IPS-11a (cell line): ENCODE measurements around the gene RIOK2.
"Not testable (repeated sequence)": the region's sequence is repeated elsewhere in the genome, so short reads cannot be mapped to it uniquely, and the experiment has no call there.

Source experiments
- H3K4me3 ChIP-seq: one replicate; pipeline ENCODE4 v1.5.1; 2013; ENCODE audit warnings: low read depth, low read length, control low read depth

RIOK2 gene

DNA sequence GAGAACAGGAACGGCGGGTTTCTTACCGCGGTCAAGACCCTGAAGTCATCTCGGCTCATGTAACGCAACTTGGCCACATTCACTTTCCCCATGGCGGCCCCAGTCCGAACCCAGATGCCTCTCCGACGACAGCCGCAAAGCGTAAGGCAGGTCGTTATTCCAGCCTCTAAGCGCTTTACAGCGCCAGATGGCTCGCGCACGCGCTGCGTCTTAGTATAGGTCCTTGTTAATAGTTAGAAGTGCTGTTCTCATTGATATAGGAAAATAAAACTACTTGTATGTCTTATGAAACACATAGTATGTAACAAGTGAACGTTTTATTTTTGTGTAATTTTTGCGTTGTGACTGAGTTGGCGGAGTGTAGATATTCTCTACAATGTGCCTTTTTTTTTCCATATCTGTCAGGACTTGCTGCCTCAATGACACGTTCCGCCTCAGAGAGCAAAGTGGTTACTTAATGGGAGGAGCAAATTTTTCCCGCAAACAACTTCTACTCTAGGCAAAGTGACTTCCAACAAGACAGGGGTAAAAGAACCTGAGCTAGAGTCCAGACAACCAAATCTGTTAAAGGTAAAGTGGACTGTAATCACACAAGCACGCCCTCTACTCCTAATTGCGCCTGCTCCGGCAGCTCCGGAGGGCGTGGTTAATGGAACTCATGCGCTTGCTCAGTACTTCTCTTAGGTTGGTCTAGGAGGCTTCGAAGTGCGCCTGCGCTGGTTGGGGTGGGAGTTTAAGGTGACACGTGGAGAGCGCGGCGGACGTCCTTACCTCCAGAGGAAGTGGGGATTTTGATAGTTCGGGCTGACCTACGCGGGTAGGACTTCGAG is at the start of gene RIOK2:
Gene RIOK2 (minus strand): TSS at position 148 of the 830 bp plus-strand sequence. CDS start 56 bp downstream, at position 92.
- H3K4me3 ChIP-seq: peak within 1 kb of the TSS; percentile 96

DNA sequence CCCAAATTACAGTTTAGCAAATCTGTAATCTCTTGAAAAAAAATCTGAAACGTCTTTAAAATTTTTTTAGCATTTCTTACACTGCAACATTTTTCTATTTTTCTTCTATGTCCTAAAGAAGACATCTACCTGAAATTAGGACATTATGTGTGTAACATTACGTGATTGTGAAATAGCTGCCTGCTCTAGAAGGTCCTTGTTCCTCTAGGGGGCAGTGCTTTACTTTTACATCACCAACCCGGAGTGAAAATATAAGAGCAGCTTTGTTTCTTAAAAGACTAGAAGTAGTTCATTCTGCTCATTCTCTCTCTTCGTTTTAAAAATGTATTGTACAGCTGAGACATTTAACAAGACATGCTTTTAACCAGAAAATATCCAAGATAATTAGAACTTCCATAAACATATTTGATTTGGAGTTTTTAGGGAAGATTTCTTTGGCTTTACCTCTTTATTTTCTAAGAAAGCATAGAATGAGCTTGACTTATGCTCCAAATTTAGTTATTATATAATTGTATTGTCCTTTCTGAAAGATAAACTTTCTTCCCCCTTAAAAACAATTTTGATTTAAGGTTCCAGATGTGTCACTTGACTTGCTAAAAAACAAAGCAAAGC is 48.1 kb upstream of the RIOK2 start:
- H3K4me3 ChIP-seq: no peak overlapping the region

DNA sequence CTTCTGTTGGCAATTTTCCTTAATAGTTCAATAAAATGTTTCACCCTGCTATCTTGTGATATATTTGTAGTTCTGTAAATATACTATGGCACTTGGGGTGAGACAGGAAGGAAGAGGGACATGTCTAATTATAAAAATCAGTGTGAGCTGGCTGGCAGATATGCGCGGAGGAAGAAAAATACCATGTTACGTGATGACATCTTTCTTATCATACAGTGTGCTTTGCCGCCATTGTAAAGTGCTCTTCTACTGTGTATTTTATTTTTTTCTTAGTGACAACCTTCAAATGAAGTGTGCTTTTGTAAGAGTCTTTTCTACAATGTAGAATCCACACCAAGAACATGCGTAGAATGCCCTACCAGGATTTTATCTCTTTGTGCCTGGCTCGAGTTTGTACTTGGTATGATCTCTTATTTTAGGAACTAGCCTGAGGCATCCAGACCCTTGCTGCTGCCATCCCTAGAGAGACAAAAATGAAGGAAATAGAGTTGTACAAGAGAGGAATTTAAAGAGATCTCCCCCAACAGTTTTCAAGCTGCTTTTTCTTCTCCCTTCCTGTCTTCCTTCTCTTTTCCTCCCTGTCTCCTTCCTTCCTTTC is 46.7 kb upstream of the RIOK2 start:
- no peak overlapping the region for H3K4me3 ChIP-seq

DNA sequence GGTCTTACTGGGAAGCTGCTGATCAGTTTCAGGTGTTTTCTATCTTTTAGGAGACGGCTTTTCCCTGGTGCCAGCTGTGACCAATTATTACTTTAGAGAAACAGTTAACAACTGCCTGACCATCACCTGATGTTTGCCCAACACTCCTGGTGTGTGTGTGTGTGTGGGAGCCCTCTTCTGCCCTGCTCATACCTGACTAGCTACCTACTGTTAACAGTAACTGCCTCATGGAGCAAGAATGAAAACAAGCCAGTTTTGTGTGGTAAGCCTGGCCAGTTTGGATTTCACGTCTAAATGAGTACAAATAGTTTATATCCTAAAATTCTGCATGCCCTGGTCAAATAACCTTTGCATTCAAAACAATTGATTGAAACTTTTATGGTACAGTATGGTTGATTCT is 46.1 kb upstream of the RIOK2 start:
- H3K4me3 ChIP-seq: no peak overlapping the region

DNA sequence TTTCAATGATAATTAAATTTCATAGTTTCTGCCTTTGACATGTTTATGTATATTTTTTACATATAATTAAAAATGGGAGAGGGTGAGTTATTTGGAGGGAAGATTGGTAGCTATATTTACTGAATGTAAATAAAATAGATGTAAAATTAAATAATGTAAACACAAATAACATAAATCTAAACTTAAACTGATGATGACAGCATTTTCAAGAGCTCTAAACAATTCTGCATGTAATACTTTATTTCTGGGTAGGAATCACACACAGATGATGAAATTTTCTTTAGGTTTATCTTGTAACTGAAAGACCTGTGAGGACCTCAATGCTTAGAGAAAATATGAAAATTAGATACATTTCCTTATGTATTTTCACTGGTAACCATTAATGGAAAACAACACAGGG is 42.2 kb upstream of the RIOK2 start:
- no peak overlapping the region for H3K4me3 ChIP-seq

DNA sequence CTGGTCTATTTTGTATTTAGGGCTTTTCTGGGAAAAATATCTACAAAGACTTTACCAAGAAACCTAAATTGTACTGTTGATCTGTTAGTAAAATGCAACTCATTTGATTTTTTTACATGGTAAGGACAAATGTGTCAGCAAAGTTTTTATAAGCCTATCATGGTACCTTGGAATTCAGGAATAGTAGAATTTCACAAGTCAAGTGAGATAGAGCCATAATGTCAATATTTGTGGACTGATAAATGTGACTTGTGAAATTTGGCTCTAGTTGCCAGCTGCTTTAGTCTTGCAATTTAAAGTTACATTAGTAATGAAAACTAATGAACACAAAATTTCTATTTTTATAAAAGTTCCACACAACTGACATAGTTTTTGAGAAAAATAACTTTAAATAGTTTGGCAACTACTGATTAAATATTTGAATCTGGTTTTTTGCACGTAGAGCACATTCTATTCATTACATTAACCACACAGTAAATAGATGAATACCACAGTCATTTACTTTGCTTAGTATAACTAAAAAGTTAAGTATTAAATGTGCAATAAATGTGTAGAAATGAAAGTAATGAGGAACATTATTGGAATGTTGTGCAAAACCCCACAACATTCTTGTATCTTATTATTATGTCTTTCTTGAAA is 41.2 kb upstream of the RIOK2 start:
- no peak overlapping the region for H3K4me3 ChIP-seq

DNA sequence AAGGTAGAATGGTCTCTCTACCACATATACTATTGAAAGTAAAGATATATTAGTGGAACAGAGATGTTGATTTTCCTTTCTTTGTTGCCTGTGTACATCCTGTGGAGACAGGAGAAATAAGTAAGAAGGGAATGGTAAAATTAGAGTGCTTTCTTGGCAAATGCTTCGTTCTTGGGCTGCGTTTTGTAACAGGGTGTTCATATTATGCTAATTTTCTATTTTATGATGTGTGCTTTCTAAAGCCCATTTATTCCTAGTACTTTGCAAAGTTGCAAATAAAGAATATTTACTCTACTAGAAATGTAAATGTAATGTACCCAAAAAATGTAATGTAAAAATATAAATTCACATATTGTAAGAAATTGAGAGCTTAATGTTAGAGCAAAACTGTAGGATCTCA is 40.5 kb upstream of the RIOK2 start:
- no peak overlapping the region for H3K4me3 ChIP-seq

DNA sequence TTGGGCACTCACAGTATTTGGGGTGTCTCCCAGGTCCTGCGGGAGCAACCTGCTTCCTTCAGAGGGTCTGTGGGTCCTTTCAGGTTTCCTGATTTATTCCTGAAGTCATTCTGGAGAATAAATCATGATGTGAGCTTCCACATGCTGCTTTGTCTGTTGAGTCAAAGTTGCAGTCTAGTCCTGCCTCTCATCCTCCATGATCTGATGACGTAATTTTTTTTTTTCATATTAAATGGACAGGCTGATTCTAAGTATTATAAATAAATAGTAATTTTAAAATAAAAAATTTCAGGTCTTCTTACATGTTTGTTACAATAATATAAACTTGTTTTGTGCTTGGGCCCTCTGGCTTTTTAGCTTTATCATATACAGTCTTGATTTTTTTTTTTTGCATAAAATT is 26.3 kb upstream of the RIOK2 start:
- no peak overlapping the region for H3K4me3 ChIP-seq

DNA sequence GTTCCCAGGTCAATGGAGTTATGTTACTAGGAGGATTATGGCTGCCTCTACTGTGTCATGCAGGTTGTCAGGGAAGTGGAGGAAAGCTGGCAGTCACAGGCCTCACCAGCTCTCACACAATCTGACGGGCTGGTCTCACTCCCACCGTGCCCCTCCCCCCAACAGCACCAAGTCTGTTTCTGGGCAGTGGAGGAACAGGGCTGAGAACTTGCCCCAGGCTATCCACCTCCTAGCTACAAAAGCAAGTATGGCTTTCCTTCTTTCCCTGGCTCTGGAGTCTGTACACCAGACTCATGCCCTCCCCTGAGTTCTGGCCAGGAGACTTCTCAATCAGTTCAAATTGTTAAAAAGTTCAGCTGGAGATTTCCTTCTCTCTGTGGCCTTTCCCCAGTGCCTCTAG is 25.7 kb upstream of the RIOK2 start:
- H3K4me3 ChIP-seq: no peak overlapping the region

DNA sequence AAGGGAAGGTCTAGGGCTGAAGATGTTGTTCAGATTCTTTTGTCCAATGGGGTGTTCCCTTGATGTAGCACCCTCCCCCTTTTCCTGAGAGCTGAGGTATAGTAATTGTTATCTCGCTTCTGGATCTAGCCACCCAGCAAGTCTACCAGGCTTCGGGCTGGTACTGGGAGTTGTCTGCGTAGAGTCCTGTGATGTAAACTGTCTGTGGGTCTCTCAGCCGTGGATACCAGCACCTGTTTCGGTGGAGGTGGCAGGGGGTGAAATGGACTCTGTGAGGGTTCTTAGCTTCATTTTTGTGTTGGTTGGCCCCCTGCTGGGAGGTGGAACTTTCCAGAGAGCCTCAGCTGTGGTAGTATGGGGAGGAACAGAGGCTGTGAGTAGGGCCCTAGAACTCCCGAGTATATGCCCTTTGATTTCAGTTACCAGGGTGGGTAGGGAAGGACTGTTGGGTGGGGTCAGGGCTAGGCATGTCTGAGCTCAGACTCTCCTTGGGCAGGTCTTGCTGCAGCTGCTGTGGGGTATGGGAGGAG is 25.2 kb upstream of the RIOK2 start:
- no peak overlapping the region for H3K4me3 ChIP-seq

DNA sequence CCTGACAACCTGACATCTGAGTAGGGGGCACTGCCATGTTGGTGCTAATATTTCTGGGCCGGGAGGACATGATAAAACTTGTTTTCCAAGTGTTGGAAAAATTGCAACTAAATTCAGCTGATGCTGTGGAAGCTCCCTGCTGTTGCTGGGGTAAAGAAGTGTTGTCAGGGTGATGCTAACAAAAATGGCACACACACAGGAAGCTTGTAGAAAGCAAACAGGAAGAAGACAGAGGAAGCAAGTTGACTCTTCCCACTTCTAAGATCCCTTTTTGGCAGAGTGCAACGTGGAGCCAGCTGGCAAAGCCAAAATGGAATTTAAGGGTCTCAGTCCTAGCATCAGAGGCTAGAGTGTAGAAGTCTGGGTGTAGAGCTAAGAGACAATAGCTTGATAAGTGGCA is 11.3 kb upstream of the RIOK2 start:
- H3K4me3 ChIP-seq: no peak overlapping the region

DNA sequence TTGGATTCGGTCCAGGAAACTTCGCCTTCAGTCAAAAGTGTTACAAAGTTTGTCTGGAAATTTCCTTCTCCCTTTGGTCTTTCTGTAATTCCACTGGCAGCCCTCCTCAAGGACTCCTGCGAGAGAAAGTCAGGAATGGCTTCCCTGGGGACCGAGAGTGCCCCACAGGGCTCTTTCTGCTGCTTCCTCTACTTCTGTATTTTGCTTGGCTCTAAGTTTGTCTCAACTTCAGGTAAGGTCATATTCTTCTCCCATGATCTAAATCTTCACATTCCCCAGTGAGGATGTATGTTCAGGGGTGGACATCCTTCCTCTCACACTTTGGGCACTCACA is 10.3 kb upstream of the RIOK2 start:
- no peak overlapping the region for H3K4me3 ChIP-seq

DNA sequence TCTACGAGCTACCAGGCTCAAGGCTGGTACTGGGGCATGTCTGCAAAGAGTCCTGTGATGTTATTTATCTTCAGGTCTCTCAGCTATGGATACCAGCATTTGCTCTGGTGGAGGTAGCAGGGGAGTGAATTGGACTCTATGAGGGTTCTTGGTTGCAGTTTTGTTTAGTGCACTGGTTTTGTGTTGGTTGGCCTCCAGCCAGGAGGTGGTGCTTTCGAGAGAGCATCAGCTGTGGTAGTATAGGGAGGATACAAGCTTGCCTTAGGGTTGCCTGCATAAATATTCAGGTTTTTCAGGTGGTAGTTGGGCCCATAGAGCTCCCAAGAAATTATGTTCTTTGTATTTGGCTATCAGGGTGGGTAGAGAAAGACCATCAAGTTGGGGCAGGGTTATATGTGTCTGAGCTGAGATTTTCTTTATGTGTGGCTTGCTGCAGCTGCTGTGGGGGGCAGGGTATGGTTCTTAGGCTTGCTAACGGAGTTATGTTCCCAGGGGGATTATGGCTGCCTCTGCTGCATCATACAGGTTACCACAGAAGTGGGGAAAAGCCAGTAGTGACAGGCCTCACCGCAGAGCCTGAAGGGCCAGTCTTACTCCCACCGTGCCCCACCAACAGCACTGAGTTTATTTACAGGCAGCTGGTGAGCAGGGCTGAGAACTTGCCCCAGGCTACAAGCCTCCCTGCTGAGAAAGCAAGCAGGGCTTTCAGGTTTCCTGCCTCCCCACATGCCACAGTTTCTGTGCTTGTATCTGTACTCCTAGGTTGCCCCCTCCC is 9.7 kb upstream of the RIOK2 start:
- no peak overlapping the region for H3K4me3 ChIP-seq

DNA sequence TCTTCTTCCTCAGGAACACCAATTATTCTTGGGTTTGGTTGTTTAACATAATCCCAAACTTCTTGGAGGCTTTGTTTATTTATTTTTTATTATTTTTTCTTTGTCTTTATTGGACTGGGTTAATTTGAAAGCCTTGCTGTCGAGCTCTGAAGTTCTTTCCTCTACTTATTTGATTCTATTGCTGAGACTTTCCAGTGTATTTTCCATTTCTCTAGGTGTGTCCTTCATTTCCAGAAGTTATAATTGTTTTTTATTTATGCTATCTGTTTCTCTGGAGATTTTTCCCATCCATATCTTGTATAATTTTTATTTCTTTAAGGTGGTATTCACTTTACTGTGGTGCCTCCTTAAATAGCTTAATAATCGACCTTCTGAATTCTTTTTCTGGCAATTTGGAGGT is 8.8 kb upstream of the RIOK2 start:
- H3K4me3 ChIP-seq: no peak overlapping the region

DNA sequence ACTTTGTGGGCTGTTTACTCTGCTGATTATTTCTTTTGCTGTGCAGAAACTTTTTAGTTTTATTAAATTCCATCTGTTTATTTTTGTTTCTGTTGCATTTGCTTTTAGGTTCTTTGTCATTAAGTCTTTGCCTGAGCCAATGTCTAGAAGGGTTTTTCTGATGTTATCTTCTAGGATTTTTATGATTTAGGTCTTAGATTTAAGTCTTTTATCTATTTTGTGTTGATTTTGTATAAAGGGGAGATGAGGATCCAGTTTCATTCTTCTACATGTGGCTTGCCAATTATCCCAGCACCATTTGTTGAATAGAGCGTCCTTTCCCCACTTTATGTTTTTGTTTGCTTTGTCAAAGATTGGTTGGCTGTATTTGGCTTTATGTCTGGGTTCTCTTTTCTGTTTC is 6.5 kb upstream of the RIOK2 start:
- not testable (repeated sequence) for H3K4me3 ChIP-seq

DNA sequence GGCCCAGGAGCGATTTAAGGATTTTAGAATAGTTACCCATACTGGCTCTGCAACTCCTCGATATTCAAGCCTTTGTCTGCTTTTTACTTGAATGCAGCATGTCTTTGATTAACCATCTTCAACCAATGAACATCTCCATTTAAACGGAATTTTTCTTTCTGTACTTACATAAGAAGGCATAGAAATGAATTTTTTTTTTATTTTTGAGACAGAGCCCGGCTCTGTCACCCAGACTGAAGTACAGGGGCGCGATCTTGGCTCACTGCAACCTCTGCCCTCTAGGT is 825 bp upstream of the RIOK2 start:
- peak overlapping the region; percentile 96 for H3K4me3 ChIP-seq

DNA sequence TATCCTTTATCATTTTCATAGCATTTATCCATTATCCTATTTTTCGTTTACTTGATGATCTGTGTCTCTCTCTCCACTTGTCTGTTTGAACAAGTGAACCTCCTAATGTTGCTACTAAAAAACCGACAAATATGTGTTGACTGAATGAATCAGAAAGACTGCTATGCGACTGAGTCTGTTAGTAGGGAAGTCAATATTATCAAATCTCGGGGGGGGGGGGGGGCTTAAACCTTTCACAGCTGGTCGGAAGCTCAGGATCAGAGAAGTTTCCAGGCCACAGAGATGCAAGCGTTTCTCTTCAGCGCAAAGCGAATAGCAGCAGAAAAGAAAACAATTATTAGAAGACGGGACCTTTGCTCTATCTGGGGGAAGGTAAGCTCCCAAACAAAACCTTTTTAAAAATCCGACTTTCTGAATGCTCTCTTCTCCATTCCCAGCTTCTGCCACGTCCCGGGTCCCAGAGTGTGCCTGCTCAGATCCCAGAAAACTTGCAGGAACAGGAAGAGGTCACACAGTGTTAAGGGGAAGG is 412 bp downstream of the RIOK2 start:
- peak overlapping the region; percentile 96 for H3K4me3 ChIP-seq

DNA sequence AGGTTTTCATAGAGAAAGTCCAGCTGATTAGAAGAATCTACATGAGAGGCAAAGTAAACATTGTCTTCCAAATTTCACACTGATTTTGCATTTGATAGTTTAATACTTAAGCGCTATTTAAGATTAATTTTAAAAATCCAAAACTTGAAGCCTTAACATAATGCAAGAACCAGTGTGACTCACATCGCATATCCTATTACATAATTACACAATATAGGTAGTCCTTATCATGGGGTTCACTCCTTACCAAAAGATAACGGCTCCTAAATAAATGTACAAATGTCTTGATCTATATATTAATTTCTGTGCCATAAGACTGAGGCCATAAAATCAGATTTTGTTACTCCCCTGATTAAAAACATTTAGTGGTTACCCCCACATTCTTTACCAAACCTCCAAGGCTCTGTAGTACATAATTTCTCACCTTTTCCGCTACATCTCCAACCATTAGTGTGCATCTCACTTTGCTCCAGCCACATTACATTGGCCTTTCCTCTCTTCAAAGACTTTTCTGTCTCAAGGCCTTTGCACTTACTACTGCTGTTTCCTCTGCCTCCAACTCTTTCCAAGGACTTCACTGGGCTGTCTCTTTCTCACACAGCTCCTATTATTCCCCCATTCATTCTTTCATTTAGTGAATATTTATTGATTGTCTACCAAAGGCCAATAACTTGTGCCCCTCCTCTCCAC is 1.0 kb downstream of the RIOK2 start:
- H3K4me3 ChIP-seq: peak overlapping the region; percentile 96

DNA sequence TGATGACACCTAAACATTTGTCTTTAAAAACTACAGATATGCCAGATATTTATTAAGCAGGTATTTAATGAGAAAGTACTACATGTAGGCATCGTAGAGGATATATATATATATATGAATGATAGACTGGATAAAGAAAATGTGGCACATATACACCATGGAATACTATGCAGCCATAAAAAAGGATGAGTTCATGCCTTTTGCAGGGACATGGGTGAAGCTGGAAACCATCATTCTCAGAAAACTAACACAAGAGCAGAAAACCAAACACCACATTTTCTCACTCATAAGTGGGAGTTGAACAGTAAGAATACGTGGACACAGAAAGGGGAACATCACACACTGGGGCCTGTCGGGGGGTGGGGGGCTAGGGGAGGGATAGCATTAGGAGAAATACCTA is 3.6 kb downstream of the RIOK2 start:
- not testable (repeated sequence) for H3K4me3 ChIP-seq

DNA sequence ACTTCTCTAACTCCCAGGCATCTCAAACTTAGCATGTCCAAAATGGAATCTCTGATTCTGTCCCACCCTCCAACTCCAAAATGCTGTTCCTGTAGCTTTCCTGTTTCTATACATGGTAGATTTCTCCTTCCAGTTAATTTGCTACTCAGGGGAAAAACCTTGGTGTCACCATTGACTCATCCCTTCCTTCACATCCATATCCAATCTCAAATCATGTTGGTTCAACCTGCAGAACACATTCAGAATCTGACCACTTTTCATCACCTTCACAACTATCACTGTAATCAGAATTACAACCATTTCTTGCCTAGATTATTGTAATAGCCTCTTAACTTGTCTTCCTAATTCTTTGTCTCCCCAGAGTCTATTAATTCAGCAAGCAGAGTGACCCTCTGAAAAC is 10.8 kb downstream of the RIOK2 start:
- no peak overlapping the region for H3K4me3 ChIP-seq
